GM18502 (cell line): ENCODE data around the gene SCAF8.

Experiments
- ATAC-seq: cut with Tn5 transposase; IDR thresholded peaks from one replicate; pipeline ENCODE4 v1.9.1; 2021; ENCODE audit warnings: mild to moderate bottlenecking; ENCODE audit not compliant: unreplicated experiment, poor library complexity

The SCAF8 gene

GRCh38 chr6:154822947-154823558 lies 89.8 kb downstream of the SCAF8 start:
- no peak for ATAC-seq

DNA sequence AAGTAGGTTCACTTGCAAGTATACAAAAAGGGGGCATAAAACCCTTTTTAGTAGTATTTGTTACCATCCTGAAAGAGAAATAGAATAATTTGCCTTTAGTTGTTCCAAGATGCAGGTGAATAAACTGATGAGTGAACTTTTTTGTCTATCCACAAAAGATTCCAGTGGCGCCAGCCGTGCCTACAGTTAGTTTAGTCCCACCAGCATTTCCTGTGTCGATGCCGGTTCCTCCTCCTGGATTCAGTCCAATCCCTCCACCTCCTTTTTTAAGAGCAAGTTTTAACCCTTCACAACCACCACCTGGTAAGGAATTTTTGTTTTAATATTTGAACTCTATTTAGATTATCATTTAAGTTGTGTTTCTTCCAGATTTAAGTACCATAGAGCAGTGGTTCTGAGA lies 90.9 kb downstream of the SCAF8 start:
- no peak for ATAC-seq

- no peak for ATAC-seq
Measured at GRCh38 chr6:154829970-154830369, 96.8 kb downstream of the SCAF8 start.

DNA sequence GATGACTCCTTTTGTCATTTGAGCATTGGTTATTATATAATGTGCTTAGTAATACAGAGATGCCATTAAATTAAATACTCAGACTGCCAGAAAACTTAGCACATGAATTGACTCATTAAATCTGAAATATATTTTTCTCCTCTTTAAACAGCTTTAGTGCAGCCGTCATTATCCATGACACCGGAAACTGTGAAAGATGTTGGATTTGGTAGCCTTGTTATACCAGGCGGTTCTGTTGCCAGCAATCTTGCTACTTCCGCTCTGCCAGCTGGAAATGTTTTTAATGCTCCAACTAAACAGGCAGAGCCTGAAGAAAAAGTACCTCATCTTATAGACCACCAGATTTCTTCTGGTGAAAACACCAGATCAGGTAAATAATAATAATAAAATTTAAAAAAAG lies 97.6 kb downstream of the SCAF8 start:
- no peak for ATAC-seq

DNA sequence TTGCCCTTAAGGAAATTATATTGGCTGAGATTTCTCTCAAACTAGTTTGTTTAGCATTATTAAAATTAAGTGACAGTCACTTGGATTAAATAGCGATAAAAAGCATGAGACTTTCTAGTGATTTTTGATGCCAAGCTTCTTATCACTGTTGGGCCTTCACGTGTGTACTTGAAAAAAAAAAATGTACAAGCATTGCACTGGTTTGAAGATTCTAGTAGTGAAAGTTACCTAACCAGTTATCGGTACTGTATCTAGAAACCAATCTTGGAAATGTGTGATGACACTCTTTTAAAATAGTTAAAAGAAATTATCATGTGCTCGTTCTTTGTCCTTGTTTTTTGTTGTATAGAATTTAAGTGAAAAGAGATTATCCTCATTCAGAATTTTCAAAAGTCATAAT lies 102.1 kb downstream of the SCAF8 start:
- no peak for ATAC-seq

- no peak for ATAC-seq
Measured at GRCh38 chr6:154839546-154839945, 106.3 kb downstream of the SCAF8 start.

GRCh38 chr6:154840363-154840762 lies 107.1 kb downstream of the SCAF8 start:
- no peak for ATAC-seq

GRCh38 chr6:154841109-154841508 lies 107.9 kb downstream of the SCAF8 start:
- no peak for ATAC-seq

GRCh38 chr6:154842833-154843232 lies 109.6 kb downstream of the SCAF8 start:
- ATAC-seq: no peak

DNA sequence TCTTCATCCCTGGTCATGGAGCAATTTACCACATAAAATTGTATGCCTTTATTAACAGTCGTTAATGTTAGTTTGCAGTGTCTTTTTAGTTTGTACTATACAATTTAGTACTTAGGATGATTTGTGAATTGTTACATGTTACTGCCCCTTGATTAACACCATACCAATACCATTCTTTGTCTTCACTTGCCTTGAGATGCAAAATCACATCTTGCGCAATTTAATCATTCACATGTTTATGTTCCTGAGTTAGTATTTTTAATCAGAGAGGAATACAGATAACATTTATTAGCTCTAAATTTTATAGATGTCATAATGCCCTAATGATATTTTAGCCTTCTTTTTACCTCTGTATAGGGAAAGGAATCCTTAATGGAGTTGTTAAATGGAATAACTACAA lies 114.1 kb downstream of the SCAF8 start:
- no peak for ATAC-seq

DNA sequence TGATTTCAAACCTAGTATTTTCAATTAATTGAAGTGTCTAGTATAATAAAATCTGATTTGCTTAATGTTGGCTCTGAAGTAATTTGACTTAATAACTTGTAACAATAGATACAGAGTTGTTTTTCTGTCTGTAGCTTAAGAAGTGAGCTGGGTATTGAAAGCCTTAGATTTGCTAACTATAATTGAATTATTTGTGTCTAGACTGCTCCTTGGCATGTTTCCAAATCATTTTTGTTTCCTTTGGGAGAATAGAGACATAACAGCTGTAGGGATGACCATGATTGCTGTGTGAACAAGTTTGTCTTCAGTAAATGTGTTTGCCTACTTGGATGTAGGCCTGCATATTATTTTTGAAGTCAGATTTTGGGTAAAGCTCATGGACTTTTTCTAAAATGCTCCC lies 115.4 kb downstream of the SCAF8 start:
- no peak for ATAC-seq

- ATAC-seq: no peak
Measured at GRCh38 chr6:154849475-154849874, 116.3 kb downstream of the SCAF8 start.

- ATAC-seq: no peak
Measured at GRCh38 chr6:154852687-154853086, 119.5 kb downstream of the SCAF8 start.

DNA sequence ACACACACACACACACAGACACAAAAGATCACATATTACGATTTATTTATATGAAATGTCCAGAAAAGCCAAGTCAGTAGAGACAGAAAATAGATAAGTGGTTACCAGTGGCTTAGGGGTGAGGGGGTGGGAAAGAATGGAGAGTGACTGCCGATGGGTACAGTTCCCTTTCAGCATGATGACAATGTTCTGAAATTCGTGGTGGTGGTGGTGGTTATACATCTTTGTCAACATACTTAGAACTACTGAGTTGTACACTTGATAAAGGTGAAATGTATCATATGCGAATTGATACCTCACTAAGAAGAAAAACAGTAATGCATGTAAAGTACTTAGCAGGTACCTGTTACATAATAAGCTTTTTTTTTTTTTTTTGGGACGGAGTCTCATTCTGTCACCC lies 124.3 kb downstream of the SCAF8 start:
- no peak for ATAC-seq

GRCh38 chr6:154861825-154862224 lies 128.6 kb downstream of the SCAF8 start:
- ATAC-seq: no peak

DNA sequence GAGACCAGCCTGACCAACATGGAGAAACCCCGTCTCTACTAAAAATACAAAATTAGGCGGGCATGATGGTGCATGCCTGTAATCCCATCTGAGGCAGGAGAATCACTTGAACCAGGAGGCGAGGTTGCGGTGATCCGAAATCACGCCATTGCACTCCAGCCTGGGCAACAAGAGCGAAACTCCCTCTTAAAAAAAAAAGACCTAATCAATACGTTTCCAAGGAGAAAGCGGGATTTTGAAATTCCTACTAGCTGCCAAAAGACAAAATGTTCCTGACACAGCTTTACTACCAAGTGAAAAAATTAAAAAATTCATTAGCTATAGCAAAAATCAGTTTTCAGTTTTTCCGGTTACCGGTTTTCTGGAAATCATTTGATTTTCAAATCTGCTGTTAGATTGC lies 129.3 kb downstream of the SCAF8 start:
- ATAC-seq: no peak

DNA sequence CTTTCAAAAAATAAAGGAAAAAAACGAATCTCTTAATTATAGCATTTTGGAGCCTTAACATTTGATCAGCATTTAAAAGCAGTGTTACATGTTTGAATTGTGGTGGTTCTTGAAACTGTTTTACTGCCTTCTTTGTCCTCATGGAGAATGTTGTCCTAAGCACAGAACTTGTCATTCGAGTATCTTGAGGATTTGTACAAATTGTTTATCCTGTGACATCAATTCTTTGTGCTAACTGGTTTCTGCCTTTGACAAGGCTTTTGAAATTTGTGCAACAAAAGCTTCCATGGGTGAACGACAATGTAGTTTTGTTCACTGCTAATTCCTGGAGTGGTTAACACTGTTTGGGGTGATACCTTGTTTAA lies 130.8 kb downstream of the SCAF8 start:
- no peak for ATAC-seq

DNA sequence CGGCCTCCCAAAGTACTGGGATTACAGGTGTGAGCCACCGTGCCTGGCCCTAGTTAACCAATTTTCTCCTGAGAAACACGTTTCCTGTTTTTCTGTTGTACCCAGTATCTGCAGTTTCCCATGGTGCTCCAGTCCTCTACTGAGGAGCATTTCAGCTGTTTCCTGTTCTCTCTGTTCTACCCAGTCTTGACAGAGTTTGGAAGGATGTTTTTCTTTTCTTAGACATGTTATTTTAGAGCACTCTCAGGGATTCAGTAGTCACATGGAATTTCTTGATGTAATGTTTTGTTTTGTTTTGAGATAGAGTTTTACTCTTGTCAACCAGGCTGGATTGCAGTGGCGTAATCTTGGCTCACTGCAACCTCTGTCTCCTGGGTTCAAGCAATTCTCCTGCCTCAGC lies 132.1 kb downstream of the SCAF8 start:
- ATAC-seq: no peak

GRCh38 chr6:154868143-154868594 lies 135.0 kb downstream of the SCAF8 start:
- no peak for ATAC-seq

DNA sequence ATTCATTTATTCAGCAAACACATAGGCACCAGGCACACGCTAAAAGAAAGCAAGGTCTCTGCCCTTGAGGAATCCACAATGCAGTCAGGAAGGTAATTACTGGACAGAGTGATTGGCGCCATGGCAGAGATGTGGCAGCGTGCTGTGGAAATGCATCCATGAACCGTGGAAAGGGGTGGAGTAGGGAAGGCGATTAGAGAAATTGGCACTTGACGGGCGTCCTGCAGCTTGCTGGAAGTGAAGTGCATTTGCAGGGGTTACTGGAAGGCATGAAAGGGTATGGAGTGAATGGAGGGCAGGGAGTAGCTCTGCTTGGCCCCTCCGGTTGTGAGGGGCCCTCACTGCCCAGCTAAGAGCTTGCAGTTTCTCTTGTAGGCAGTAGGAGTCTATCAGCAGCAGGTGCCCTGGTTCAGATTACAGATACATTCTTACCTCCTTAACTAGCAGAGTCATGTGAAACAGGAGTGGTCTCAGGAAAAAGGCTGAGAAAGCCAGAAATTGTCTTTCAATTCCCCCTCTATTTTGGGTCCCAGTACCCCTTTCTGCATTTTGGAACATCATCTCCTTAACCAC lies 139.4 kb downstream of the SCAF8 start:
- ATAC-seq: no peak

DNA sequence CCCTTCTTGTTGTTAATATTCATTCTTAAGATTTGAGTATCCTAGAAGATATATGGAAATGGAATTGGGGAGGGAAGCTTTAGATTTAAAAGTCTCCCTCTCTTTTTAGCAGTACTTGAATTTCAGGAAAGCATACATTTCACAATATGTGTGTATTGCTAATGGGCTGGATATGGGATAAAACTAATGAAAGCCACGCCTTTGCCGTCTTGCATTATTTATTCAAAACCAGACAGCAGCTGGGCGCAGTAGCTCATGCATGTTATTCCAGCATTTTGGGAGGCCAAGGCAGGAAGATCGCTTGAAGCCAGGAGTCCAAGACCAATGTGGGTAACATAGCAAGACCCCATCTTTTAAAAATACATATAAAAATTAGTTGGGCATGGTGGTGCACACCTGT lies 140.3 kb downstream of the SCAF8 start:
- no peak for ATAC-seq

DNA sequence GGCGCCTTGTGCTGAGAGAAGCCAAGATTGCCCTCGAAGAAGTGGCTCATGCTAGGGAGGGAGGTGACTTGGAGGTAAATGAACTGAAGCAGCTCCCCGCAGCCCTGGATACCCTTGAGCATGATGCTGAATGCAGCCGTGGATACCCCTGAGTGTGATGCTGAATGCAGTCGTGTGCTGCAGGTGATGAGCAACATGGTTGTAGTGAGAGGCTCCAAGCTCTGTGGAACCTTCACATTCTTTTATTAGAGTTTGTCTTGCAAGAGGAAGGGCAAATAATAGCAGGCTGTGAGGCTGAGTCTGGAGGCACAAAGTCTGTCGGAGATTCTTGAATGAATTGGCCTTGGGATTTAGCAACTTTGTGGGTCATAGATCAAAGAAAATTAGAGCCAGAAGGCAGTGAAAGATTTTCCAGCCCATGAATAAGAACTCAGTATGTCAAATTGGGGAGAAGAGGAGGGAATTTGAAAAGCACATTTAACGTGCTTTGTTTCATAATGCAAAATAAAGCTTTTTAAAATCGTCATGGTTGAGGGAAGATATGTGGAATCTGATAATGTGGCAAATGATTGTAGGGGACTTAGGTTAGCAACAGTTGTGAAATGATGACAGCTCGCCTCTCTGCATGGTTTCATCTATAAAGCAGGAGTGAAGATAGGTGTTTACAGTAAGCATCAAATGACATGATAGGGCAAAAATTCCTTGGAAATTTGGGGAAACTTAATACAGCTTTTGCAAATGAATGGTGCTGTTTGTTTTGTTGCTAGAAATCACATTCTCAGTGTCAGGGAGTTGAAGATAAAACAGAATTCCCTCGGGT lies 141.8 kb downstream of the SCAF8 start:
- no peak for ATAC-seq
